Stimulated activated CD8-positive, alpha-beta memory T cell treated with anti-CD3 and anti-CD28 coated beads, Interleukin-7, amount 100 ng/mL, for 24 hours (primary cell): ENCODE measurements around the gene PCDHGA8.
"Not testable (repeated sequence)": the region's sequence is repeated elsewhere in the genome, so short reads cannot be mapped to it uniquely, and the experiment has no call there.

Source experiments
- DNase-seq: peaks from one replicate; pipeline ENCODE4 v3.0.0-alpha.2; 2020; ENCODE audit warnings: low read depth

The PCDHGA8 gene

GRCh38 chr5:141392429-141393198 lies at the start of gene PCDHGA8:
Gene PCDHGA8 (plus strand): TSS chr5:141392633. CDS start chr5:141392814, 181 bp downstream.
- no peak for DNase-seq

- no peak for DNase-seq
Measured at GRCh38 chr5:141342773-141343172, 49.7 kb upstream of the PCDHGA8 start.

GRCh38 chr5:141343242-141343952 lies 49.0 kb upstream of the PCDHGA8 start, which contains the start of gene PCDHGA3:
Gene PCDHGA3 (plus strand): TSS chr5:141343829. CDS start chr5:141344034, 205 bp downstream.
- no peak for DNase-seq

GRCh38 chr5:141343953-141344463 lies 48.4 kb upstream of the PCDHGA8 start:
- DNase-seq: no peak

GRCh38 chr5:141345327-141345726 lies 47.1 kb upstream of the PCDHGA8 start:
- DNase-seq: no peak

- DNase-seq: not testable (repeated sequence)
Measured at GRCh38 chr5:141346017-141346416, 46.4 kb upstream of the PCDHGA8 start.

GRCh38 chr5:141349917-141350619 lies 42.4 kb upstream of the PCDHGA8 start, which contains the start of gene PCDHGB1:
Gene PCDHGB1 (plus strand): TSS chr5:141350099. CDS start chr5:141350261, 162 bp downstream.
- DNase-seq: no peak

- no peak for DNase-seq
Measured at GRCh38 chr5:141351591-141351990, 40.8 kb upstream of the PCDHGA8 start.

- DNase-seq: no peak
Measured at GRCh38 chr5:141354900-141355469, 37.4 kb upstream of the PCDHGA8 start, which contains the start of gene PCDHGA4. Gene PCDHGA4 (plus strand): TSS chr5:141355021. CDS start chr5:141355108, 87 bp downstream.

GRCh38 chr5:141355641-141356040 lies 36.8 kb upstream of the PCDHGA8 start:
- DNase-seq: no peak

GRCh38 chr5:141356133-141356532 lies 36.3 kb upstream of the PCDHGA8 start:
- no peak for DNase-seq

- no peak for DNase-seq
Measured at GRCh38 chr5:141356950-141357349, 35.5 kb upstream of the PCDHGA8 start.

GRCh38 chr5:141359790-141360426 lies 32.5 kb upstream of the PCDHGA8 start, which contains the start of gene PCDHGB2:
Gene PCDHGB2 (plus strand): TSS chr5:141359994. CDS start chr5:141360136, 142 bp downstream.
- DNase-seq: no peak

- DNase-seq: no peak
Measured at GRCh38 chr5:141360685-141361084, 31.7 kb upstream of the PCDHGA8 start.

- no peak for DNase-seq
Measured at GRCh38 chr5:141362719-141363118, 29.7 kb upstream of the PCDHGA8 start.

GRCh38 chr5:141363952-141364660 lies 28.3 kb upstream of the PCDHGA8 start, which contains the start of gene PCDHGA5:
Gene PCDHGA5 (plus strand): TSS chr5:141364162. CDS start chr5:141364331, 169 bp downstream.
- no peak for DNase-seq

GRCh38 chr5:141366016-141366896 lies 26.2 kb upstream of the PCDHGA8 start:
- DNase-seq: no peak

- no peak for DNase-seq
Measured at GRCh38 chr5:141369994-141370848, 22.2 kb upstream of the PCDHGA8 start, which contains the start of gene PCDHGB3. Gene PCDHGB3 (plus strand): TSS chr5:141370242. CDS start chr5:141370395, 153 bp downstream.
